GM18867 (cell line): ENCODE results near the gene RIMBP2.
"Not testable (repeated sequence)": the region's sequence is repeated elsewhere in the genome, so short reads cannot be mapped to it uniquely, and the experiment has no call there.

Experiments
- ATAC-seq: cut with Tn5 transposase; IDR thresholded peaks from one replicate; pipeline ENCODE4 v1.9.1; 2021; ENCODE audit warnings: mild to moderate bottlenecking, moderate library complexity; ENCODE audit not compliant: unreplicated experiment

The RIMBP2 gene

GRCh38 chr12:130738403-130738802, 22.3 kb upstream of the RIMBP2 start:
- ATAC-seq, result not testable (repeated sequence)

DNA sequence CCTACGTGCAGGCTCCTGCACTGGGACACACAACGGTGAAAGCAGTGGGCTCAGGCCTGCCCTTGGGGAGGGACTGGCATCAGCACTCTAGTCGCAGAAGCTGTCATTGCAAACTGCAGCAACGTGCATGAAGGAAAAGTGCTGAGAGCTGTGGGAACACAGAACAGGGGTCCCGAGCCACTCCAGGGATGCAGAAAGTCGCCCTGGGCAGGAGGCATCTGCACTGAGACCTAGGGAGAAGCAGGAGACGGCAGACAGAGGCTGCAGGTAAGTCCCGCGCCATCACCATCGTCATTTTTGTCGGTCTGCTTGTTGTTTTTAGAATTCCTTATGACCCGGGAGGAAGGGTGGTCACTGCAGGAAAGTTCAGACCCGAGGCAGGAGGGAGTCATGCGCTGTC, 21.6 kb upstream of the RIMBP2 start:
- no peak for ATAC-seq

DNA sequence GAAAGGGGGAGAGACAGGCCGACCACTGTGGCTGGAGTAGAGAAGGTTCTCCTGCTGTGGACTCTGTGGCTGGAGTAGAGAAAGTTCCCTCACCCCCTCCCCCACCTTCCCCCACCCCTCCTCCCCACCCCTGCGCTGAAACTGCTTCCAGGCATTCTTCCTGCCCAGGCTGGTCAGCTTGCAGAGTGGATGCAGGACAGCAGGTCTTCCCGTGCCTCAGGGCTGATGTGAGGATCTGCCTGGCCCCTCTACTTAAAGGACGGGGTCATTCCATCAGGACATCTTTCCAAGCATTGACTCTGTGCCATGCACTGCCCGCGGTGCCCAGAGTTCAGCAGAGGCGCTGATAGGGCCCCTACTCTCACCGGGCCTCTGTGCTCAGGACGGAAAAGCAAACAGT, 13.2 kb upstream of the RIMBP2 start:
- ATAC-seq, result no peak

DNA sequence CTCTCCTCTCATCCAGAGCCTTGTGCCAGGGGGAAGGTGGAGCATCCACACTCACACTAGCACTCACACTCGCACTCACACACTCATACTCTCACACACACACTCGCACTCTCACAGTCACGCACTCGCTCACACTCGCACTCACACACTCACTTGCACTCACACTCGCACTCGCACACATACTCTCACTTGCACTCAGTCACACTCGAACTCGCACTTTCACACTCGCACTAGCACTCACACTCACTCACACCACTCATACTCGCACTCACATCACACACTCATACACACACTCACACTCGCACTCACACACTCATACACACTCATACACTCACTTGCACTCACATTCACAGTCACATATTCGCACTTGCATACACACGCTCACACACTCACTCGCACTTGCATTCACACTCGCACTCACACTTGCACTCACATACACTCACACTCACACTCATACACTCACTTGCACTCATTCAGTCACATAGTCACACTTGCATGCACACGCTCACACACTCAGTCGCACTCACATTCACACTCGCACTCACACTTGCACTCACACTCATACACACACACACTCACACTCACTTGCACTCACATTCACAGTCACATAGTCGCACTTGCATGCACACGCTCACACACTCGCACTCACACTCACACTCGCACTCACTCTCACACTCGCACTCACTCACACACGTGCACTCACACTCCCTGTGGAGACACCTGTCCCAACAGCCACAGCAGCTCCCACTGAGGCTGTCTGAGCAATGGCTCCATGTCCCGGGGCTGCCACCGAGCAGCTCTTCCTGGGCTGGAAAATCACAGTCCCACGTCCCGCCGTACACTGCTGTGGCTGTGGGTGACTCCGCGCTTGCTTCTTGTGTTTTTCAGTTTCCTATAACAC, 12.3 kb upstream of the RIMBP2 start:
- no peak for ATAC-seq

DNA sequence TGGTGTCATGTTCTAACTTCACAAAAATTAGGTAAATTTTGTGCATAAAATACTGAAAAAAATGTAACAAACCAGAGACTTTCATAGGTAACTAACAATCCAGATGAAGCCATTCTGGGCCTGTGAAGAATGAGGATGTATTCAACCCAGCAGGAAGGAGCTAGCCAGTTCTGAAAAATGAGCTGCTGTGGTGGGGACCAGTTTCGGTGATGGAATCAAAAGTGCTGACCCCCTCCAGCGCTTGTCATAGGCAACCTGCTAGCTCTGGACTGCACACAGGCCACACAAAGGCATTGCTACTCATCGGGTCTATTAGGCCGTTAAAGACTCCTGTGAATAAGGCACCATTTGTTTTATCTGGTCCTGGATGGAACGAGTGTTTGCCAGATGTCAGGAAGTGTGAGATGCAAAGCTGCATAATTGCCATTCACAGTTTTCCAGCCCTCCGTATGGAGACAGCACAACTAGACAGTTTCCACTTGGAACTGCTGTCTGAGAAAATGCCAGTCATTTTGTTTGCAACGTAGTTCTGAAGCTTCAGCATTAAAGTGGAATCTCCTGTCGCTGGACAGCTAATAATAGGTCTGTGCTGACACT, 3.3 kb upstream of the RIMBP2 start:
- ATAC-seq, result no peak

DNA sequence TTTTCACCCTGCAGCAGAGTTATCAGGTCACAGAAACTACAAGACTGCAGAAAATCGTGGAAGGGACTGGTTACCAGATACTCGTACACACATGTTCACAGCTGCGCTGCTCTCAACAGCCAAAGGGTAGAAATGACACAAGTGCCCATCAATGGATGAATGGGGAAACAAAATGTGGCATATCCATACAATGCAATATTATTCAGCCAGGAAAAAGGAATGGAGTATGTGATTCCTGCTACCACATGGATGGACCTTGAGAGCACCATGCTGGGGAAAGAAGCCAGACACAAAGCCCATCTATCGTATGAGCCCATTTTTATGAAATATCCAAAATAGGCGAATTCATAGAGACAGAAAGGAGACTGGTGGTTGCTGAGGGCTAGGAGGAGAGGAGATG, 1.7 kb upstream of the RIMBP2 start:
- ATAC-seq, result no peak

- no peak for ATAC-seq
Observed at GRCh38 chr12:130716969-130717366, 869 bp upstream of the RIMBP2 start.

GRCh38 chr12:130715150-130715997, 725 bp downstream of the RIMBP2 start:
- no peak for ATAC-seq

GRCh38 chr12:130714591-130715149, 1.4 kb downstream of the RIMBP2 start:
- ATAC-seq, result no peak

DNA sequence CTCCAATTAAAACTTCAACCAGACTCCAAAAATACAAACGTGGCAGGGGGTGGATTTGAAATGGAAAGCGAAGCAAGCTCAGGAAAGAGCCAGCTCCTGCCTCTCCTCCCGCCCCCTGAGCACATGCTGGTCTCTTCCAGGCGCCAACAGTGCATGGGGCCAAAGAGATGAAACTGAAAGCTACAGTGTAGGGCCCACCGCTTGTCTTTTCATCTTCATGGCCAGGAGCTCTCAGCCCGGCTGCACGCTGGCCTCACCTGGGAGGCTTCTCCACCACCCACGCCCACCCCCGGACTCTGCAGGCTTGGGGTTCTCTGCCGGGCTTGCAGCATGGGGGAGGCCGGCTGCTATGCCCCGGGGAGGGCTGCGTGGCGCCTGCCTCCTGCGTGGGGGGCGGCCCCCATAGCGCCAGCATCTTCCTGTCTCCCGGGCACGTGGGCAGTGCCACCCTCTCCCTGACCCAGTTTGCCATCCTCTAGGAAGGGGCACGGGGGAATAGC, 2.0 kb downstream of the RIMBP2 start:
- no peak for ATAC-seq

- no peak for ATAC-seq
Observed at GRCh38 chr12:130713581-130713991, 2.5 kb downstream of the RIMBP2 start.

- ATAC-seq, result no peak
Observed at GRCh38 chr12:130712346-130713065, 3.6 kb downstream of the RIMBP2 start.

- no peak for ATAC-seq
Observed at GRCh38 chr12:130711756-130712155, 4.3 kb downstream of the RIMBP2 start.

DNA sequence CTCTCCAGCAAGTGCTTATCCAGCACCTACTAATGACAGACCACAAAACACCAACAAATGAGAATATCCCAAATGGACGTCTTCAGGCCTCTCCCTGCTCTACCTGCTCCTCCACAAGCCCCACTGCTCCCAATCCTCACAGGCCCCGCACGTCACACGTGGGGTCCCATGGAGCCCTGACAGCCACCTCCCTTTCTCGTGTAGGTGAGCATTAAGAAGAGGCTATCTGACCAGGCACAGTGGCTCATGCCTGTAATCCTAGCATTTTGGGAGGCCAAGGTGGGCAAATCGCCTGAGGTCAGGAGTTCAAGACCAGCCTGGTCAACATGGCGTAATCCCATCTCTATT, 5.4 kb downstream of the RIMBP2 start:
- no peak for ATAC-seq

- no peak for ATAC-seq
Observed at GRCh38 chr12:130709971-130710732, 5.9 kb downstream of the RIMBP2 start.

- no peak for ATAC-seq
Observed at GRCh38 chr12:130709151-130709970, 6.7 kb downstream of the RIMBP2 start.

DNA sequence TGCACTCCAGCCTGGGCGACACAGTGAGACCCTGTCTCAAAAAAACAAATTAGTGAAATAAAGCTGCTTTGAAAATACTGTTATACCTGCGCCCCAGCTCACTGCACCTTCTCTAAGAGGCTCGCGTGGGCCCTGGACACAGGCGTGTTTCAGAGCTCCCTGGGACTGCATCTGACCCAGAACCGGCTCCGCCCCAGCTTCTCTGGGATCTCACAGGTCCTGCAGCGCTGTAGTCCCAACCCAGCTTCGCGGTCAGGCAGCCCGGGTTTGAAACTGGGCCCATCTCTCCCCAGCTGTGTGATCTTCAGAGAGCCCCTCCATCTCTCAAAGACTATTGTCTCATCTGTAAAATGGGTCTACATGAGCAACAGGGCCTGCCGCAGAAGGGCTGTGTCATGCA, 7.5 kb downstream of the RIMBP2 start:
- ATAC-seq, result no peak

DNA sequence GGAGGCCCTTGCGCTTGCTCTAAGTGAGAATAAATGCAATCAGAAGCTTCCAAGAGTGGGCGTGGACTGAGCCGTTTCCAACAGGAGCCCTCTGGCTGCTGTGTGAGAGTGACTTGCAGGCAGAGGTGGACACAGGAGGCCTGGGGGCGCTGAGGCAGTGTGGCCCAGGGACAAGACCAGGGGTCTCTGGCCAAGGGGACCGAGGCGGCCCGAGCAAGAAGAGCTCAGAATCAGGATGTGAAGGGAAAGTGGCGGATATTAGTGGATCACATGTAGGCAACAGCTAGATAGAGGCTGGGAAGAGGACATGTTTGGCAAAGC, 8.6 kb downstream of the RIMBP2 start:
- no peak for ATAC-seq
